K562 (cell line): ENCODE results near the gene SEL1L. TPM values are rescaled to one million over a fixed set of nuclear protein-coding genes. Genes with fewer than 3 reads are reported as not detected.

Experiments used
- ATAC-seq: fragments of 200-7000 bp; cut with Tn5 transposase; 3 replicates; pipeline ENCODE4 v1.9.1; 2020; ENCODE audit warnings: moderate library complexity
- BruUV-seq: library from RNA; stranded (reverse); fragments of 400-500 nt; replicated peaks from 2 replicates; lab custom pipeline; 2021; lab: Mats Ljungman, UMichigan
- CTCF ChIA-PET: fragments of 300-600 bp; formaldehyde crosslinking; extraction: SDS; loops from one replicate; lab custom pipeline; 2021; ENCODE audit warnings: low intra/inter-chr PET ratio; lab: Yijun Ruan, JAX
- POLR2A ChIA-PET: fragments of 300-600, 350-650 bp; sonication (Branson Sonifier 250); formaldehyde crosslinking; extraction: SDS; loops from one replicate; lab custom pipeline; 2021; ENCODE audit warnings: antibody characterized with exemption, inconsistent platforms; lab: Yijun Ruan, JAX
- DNase-seq, 4 experiments: peaks; one replicate each; pipeline versions ENCODE4 v3.0.0 to v3.0.0-alpha.2; 2011 to 2018; ENCODE audit warnings: low spot score in 3 of 4, mixed read lengths in 3 of 4; ENCODE audit errors: extremely low read depth in 1 of 4
- FAIRE-seq: peaks from 2 replicates; lab custom pipeline; 2011; peaks lifted over from hg19 to GRCh38; lab: Jason Lieb, UNC
- H2AFZ ChIP-seq: 2 replicates; pipeline ENCODE4 v1.6.0; 2011; ENCODE audit warnings: low read depth, low read length, control low read depth, inconsistent platforms
- H3K27ac ChIP-seq: fragments of 200-600 bp; 3 replicates; pipeline ENCODE4 v1.8.0; 2011; ENCODE audit warnings: low read depth, mild to moderate bottlenecking, control low read depth, inconsistent platforms, low read length, moderate library complexity, mixed read lengths; ENCODE audit errors: extremely low read depth
- H3K27me3 ChIP-seq, 2 experiments: fragments of 300-600 bp in 1 of 2; 2 replicates in 1 of 2; 3 replicates in 1 of 2; pipeline versions ENCODE4 v1.6.0 to v1.8.0; 2011; ENCODE audit warnings: inconsistent platforms in 2 of 2, low read length in 2 of 2, mild to moderate bottlenecking in 1 of 2, mixed read lengths in 1 of 2, moderate library complexity in 1 of 2; ENCODE audit not compliant: control insufficient read depth in 2 of 2, insufficient read depth in 2 of 2
- H3K36me3 ChIP-seq: fragments of 300-600 bp; 3 replicates; pipeline ENCODE4 v1.8.0; 2011; ENCODE audit warnings: mild to moderate bottlenecking, low read length, inconsistent platforms; ENCODE audit not compliant: control insufficient read depth, insufficient read depth
- H3K4me1 ChIP-seq, 2 experiments: fragments of 200-600 bp in 1 of 2; replicated peaks in 1 of 2; 2 replicates in 1 of 2; 3 replicates in 1 of 2; pipeline versions ENCODE4 v1.5.1 to v1.8.0; 2011; ENCODE audit warnings: inconsistent platforms in 2 of 2, low read length in 2 of 2, mild to moderate bottlenecking in 1 of 2, mixed read lengths in 1 of 2, moderate library complexity in 1 of 2; ENCODE audit not compliant: control insufficient read depth in 2 of 2, insufficient read depth in 2 of 2
- H3K4me2 ChIP-seq: 2 replicates; pipeline ENCODE4 v1.6.1; 2011; ENCODE audit warnings: low read length, control low read depth, inconsistent platforms, mixed read lengths; ENCODE audit not compliant: insufficient read depth
- H3K4me3 ChIP-seq: fragments of 200-600 bp; sonication (generic), shearing (Covaris generic); 2 replicates; pipeline ENCODE4 v1.5.1; 2016; ENCODE audit warnings: control low read depth, inconsistent platforms
- H3K79me2 ChIP-seq: fragments of 200-600 bp; 3 replicates; pipeline ENCODE4 v1.8.0; 2011; ENCODE audit warnings: low read length, inconsistent platforms; ENCODE audit not compliant: control insufficient read depth, insufficient read depth
- H3K9ac ChIP-seq, 2 experiments: 2 replicates each; pipeline versions ENCODE4 v1.6.0 to v1.6.1; 2011; ENCODE audit warnings: low read depth in 2 of 2, low read length in 2 of 2, control low read depth in 1 of 2, inconsistent platforms in 1 of 2, mild to moderate bottlenecking in 1 of 2, mixed read lengths in 1 of 2; ENCODE audit not compliant: insufficient read depth in 1 of 2
- H3K9me1 ChIP-seq: one replicate; pipeline ENCODE4 v1.6.0; 2011; ENCODE audit warnings: inconsistent platforms, mild to moderate bottlenecking, low read length, moderate library complexity; ENCODE audit not compliant: control insufficient read depth, insufficient read depth
- H3K9me3 ChIP-seq: replicated peaks from 2 replicates; pipeline ENCODE4 v1.5.1; 2011; ENCODE audit warnings: low read depth, low read length, inconsistent platforms; ENCODE audit not compliant: control insufficient read depth, insufficient read depth
- H4K20me1 ChIP-seq: replicated peaks from 2 replicates; pipeline ENCODE4 v1.6.1; 2011; ENCODE audit warnings: low read length, inconsistent platforms, mixed read lengths; ENCODE audit not compliant: control insufficient read depth, insufficient read depth
- GATAD2B ChIP-seq: fragments of 450-650 bp; IDR thresholded peaks from 2 replicates; pipeline ENCODE4 v1.6.1; 2017; ENCODE audit warnings: mild to moderate bottlenecking, borderline replicate concordance
- RAD51 ChIP-seq: fragments of 450-650 bp; IDR thresholded peaks from 2 replicates; pipeline ENCODE4 v1.7.1; 2016; ENCODE audit warnings: low read depth, mild to moderate bottlenecking, borderline replicate concordance
- RBFOX2 ChIP-seq: fragments of 200-400 bp; formaldehyde crosslinking; IDR thresholded peaks from 2 replicates; pipeline ENCODE4 v1.6.1; 2017; ENCODE audit warnings: low read depth, mild to moderate bottlenecking, low read length, moderate library complexity
- ZNF143 ChIP-seq: sonication (generic); formaldehyde crosslinking; IDR thresholded peaks from 2 replicates; pipeline ENCODE4 v1.9.0; 2022; ENCODE audit warnings: mild to moderate bottlenecking, missing genetic modification reagents
- WGBS: fragments of 100-300 bp; shearing (Covaris generic); methylation state at CpG from one replicate; pipeline ENCODE4 v1.1.6; 2016; ENCODE audit warnings: low coverage, mixed read lengths; ENCODE audit not compliant: insufficient coverage; ENCODE audit errors: missing lambda C conversion rate; 5-methylcytosine and 5-hydroxymethylcytosine counted together
- in situ Hi-C: fragments of 300-500 bp; cut with MboI; formaldehyde crosslinking; loops from 4 replicates; pipeline ENCODE4 v1.15.0; 2018; ENCODE audit warnings: inconsistent platforms, mixed read lengths
- intact Hi-C: fragments of 100-400 bp; cut with micrococcal nuclease; formaldehyde crosslinking; loops from 2 replicates; pipeline ENCODE4 v1.14.2; 2022
- polyA plus RNA-seq, 8 experiments: library from polyadenylated mRNA; depleted of rRNA in 4 of 8; stranded (reverse) in 5 of 8; unstranded in 3 of 8; fragments of >200 nt; fragmentation: Nextera tagmentation in 2 of 8; fragmentation: Illumina TruSeq in 1 of 8; extraction: Ambion mirVana in 2 of 8; extraction: Trizol in 1 of 8; gene quantifications; 2 replicates each; pipeline versions ENCODE4 v1.2.1 to v1.2.3, GENCODE V29; 2011 to 2014; ENCODE audit warnings: inconsistent platforms in 1 of 8, missing spikeins in 1 of 8
- total RNA-seq, 7 experiments: library from RNA; depleted of rRNA in 6 of 7; stranded (reverse); fragments of >200 nt in 6 of 7; fragmentation: Illumina TruSeq in 2 of 7; extraction: Trizol in 2 of 7; gene quantifications; 2 replicates each; pipeline versions ENCODE4 v1.2.1 to v1.2.3, GENCODE V29; 2011 to 2021; ENCODE audit warnings: low replicate concordance in 1 of 7
- TF ChIP-seq, protein P1 (sequence below): fragments of 250-450 bp; sonication (Bioruptor Pico); IDR thresholded peaks from 2 replicates; pipeline ENCODE4 v1.8.0; 2021; ENCODE audit warnings: borderline replicate concordance, mild to moderate bottlenecking, moderate library complexity; ENCODE audit not compliant: poor library complexity, severe bottlenecking
- TF ChIP-seq, protein P2 (sequence below): sonication (generic); formaldehyde crosslinking; IDR thresholded peaks from 2 replicates; pipeline ENCODE4 v1.8.0; 2022; ENCODE audit warnings: mild to moderate bottlenecking, missing genetic modification reagents
- TF ChIP-seq, protein P3 (sequence below), 2 experiments: IDR thresholded peaks; 2 replicates each; pipeline ENCODE4 v1.6.1; 2012; ENCODE audit warnings: improper control_type of control experiment in 2 of 2, low read depth in 2 of 2, low read length in 2 of 2, borderline replicate concordance in 1 of 2

The SEL1L gene
- total and polyA plus RNA-seq, 9 of the 15 experiments (the other 6 are each of a cell fraction or from before 2014, with no cell fraction given): 7.7 to 21.1 (median 13.6) TPM

DNA sequence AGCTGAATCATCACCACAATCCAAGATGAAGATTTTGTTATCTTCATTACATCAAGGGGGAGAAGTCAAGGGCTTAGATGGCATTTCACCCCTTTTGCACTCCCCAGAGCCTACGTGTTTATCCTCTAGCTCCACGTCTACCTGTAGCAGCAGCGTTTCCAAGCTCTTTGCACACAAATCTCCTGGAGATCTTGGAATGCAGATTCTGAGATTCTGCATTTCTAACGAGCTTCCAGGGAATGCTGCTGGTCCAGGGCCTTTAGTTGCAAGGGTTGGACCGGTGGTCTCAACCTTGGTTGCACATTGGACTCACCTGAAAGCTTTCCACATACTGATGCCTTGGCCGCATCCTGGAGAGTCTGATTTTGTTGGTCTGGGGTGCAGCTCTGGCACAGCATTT is 84.1 kb downstream of the SEL1L start:
- Histone ChIP-seq H3K27ac (no peak overlapping the region), H3K4me3 (no peak overlapping the region), H3K9ac (no peak overlapping the region), H3K36me3 (no peaks in the 10 kb centered on the region), H3K4me1 (peaks cover 2 to 6% of the 10 kb centered on the region in 2 experiments; a peak in 4 of 5 replicates), H3K9me3 (no peaks in the 10 kb centered on the region), H2AFZ (0 out of 2 replicates have a peak overlapping the region, but pooled peaks have one; percentile 4), H3K79me2 (no peaks in the 10 kb centered on the region), H4K20me1 (no peaks in the 10 kb centered on the region), H3K27me3 (no peaks in the 10 kb centered on the region), H3K9me1 (no peaks in the 10 kb centered on the region), H3K4me2 (no peak overlapping the region; the same call in 1 of the 2 replicates)
- intact Hi-C loops: no loop called here
- FAIRE-seq: no peak
- no peak for ATAC-seq
- no TSS peak for BruUV-seq
- 47% methylated on average over 6 of the region's 6 CpGs for WGBS
- DNase-seq: no peak
- TF ChIP-seq, protein P1, sequence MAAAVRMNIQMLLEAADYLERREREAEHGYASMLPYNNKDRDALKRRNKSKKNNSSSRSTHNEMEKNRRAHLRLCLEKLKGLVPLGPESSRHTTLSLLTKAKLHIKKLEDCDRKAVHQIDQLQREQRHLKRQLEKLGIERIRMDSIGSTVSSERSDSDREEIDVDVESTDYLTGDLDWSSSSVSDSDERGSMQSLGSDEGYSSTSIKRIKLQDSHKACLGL (CRISPR knock-in tag): no peak
- TF ChIP-seq GATAD2B (no peak), RAD51 (no peak)
- CTCF ChIA-PET: no interaction called here
- in situ Hi-C loops: no loop called here
- POLR2A ChIA-PET: interaction anchor here (0.8 to 2.7 kb wide), 2 partner anchors 14 to 24 kb away, joined by 4 to 6 read pairs; no protein-coding TSS in a partner anchor

DNA sequence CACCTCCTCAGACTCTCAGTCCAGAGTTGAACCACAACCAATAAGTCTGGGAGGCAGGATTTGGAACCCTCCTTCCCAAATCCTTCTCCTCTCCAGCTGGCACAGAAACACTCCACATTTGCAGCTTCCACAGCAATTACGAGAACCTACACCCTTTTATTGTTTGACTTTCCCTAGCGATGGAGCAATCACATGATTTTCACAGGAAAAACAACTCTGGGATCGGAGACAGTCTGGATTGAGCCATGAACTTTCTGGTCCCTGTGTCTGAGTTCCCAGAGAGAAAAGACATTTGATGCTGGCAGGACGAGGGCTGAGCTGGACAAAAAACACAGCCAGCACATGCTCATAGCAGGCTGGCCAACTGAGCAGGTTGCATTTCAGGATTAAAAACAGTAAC is 84.5 kb downstream of the SEL1L start:
- DNase-seq (no peak), ATAC-seq (no peak), FAIRE-seq (no peak)
- Histone ChIP-seq H3K27me3 (no peaks in the 10 kb centered on the region), H3K9me3 (no peaks in the 10 kb centered on the region), H2AFZ (no peak overlapping the region), H3K36me3 (no peaks in the 10 kb centered on the region), H3K4me1 (peaks cover 2 to 6% of the 10 kb centered on the region in 2 experiments; a peak in 4 of 5 replicates), H3K9ac (no peak overlapping the region), H3K9me1 (no peaks in the 10 kb centered on the region), H4K20me1 (no peaks in the 10 kb centered on the region), H3K4me2 (no peak overlapping the region), H3K4me3 (no peak overlapping the region), H3K27ac (no peak overlapping the region), H3K79me2 (no peaks in the 10 kb centered on the region)
- in situ Hi-C loops: no loop called here
- intact Hi-C loops: no loop called here
- WGBS: 50% methylated on average over 4 of the region's 4 CpGs
- no TSS peak for BruUV-seq
- POLR2A ChIA-PET: interaction anchor here (0.8 to 2.7 kb wide), 2 partner anchors 14 to 23 kb away, joined by 4 to 6 read pairs; no protein-coding TSS in a partner anchor
- CTCF ChIA-PET: no interaction called here
- TF ChIP-seq, protein P2, sequence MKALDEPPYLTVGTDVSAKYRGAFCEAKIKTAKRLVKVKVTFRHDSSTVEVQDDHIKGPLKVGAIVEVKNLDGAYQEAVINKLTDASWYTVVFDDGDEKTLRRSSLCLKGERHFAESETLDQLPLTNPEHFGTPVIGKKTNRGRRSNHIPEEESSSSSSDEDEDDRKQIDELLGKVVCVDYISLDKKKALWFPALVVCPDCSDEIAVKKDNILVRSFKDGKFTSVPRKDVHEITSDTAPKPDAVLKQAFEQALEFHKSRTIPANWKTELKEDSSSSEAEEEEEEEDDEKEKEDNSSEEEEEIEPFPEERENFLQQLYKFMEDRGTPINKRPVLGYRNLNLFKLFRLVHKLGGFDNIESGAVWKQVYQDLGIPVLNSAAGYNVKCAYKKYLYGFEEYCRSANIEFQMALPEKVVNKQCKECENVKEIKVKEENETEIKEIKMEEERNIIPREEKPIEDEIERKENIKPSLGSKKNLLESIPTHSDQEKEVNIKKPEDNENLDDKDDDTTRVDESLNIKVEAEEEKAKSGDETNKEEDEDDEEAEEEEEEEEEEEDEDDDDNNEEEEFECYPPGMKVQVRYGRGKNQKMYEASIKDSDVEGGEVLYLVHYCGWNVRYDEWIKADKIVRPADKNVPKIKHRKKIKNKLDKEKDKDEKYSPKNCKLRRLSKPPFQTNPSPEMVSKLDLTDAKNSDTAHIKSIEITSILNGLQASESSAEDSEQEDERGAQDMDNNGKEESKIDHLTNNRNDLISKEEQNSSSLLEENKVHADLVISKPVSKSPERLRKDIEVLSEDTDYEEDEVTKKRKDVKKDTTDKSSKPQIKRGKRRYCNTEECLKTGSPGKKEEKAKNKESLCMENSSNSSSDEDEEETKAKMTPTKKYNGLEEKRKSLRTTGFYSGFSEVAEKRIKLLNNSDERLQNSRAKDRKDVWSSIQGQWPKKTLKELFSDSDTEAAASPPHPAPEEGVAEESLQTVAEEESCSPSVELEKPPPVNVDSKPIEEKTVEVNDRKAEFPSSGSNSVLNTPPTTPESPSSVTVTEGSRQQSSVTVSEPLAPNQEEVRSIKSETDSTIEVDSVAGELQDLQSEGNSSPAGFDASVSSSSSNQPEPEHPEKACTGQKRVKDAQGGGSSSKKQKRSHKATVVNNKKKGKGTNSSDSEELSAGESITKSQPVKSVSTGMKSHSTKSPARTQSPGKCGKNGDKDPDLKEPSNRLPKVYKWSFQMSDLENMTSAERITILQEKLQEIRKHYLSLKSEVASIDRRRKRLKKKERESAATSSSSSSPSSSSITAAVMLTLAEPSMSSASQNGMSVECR (CRISPR knock-in tag): no peak
- TF ChIP-seq, protein P3, sequence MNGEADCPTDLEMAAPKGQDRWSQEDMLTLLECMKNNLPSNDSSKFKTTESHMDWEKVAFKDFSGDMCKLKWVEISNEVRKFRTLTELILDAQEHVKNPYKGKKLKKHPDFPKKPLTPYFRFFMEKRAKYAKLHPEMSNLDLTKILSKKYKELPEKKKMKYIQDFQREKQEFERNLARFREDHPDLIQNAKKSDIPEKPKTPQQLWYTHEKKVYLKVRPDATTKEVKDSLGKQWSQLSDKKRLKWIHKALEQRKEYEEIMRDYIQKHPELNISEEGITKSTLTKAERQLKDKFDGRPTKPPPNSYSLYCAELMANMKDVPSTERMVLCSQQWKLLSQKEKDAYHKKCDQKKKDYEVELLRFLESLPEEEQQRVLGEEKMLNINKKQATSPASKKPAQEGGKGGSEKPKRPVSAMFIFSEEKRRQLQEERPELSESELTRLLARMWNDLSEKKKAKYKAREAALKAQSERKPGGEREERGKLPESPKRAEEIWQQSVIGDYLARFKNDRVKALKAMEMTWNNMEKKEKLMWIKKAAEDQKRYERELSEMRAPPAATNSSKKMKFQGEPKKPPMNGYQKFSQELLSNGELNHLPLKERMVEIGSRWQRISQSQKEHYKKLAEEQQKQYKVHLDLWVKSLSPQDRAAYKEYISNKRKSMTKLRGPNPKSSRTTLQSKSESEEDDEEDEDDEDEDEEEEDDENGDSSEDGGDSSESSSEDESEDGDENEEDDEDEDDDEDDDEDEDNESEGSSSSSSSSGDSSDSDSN (IDR thresholded peaks at IDR 0.05; ENCODE audit: borderline replicate concordance in 1 of 2, low read depth in 2 of 2, low read length in 2 of 2): no peak
- TF ChIP-seq ZNF143 (CRISPR knock-in tag) (no peak), RBFOX2 (no peak)
